Measurements from ENCODE around the gene AGXT2.

AGXT2 gene

GRCh38 chr5:34968258-34968657 is 79.5 kb downstream of the AGXT2 start:
- no peak for DNase-seq

GRCh38 chr5:34967540-34967939 is 80.2 kb downstream of the AGXT2 start:
- DNase-seq = no peak

GRCh38 chr5:34959323-34959722 is 88.4 kb downstream of the AGXT2 start:
- DNase-seq = no peak

DNA sequence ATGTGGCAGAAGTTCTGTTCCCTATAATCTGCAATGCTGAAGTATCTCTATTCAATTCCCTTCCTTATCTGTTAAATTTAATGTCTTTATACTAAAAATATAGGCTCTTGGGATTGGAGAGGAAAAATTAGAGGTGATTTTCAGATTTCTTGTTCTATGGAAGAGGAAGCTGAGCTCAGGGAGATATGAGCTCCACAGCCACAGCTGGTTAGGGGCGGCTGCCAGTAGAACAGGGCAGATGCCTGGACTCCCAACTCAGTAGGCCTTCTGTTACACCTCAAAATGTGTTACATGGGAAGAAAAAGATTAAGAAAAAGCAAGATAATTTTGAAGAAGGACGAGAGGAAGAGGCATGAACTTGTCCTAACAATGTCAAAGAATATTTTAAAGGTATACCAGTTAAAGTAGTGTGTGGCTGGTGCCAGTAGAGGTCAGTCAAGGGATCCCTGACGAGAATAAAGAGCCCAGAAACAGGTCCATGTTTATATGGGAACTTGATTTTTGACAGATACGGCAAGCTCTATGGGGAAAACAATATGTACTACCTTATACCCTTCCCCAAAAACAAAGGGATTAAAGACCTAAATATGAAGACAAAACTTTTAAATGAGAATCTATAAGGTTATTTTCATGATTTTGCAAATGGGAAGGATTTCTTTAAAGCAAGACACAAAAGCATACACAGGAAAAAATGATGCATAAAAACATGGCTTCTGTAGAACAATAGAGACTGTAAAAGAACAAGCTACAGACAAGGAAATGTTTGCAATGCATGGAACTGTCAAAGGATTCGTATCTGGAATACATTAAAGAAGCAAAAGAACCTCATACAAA is 89.7 kb downstream of the AGXT2 start:
- DNase-seq = peak in 3 of 51 donors; percentile 1 to 6 (median 1)

- no peak for DNase-seq
Measured at GRCh38 chr5:34957321-34957720, 90.4 kb downstream of the AGXT2 start.

Measured in hypothalamus (tissue), 51 donors.